SK-N-SH (cell line): Measurements from ENCODE around the gene NISCH. TPM values are rescaled to one million over a fixed set of nuclear protein-coding genes. Genes with fewer than 3 reads are reported as not detected.

Experiments
- CTCF ChIA-PET: fragments of 300-600, 350-600 bp; formaldehyde crosslinking; extraction: SDS; loops from one replicate; lab custom pipeline; 2021; lab: Yijun Ruan, JAX
- POLR2A ChIA-PET: fragments of 350-600 bp; sonication (Branson Sonifier 250); formaldehyde crosslinking; extraction: SDS; loops from one replicate; lab custom pipeline; 2020; ENCODE audit warnings: antibody characterized with exemption, inconsistent platforms; lab: Yijun Ruan, JAX
- DNase-seq: peaks from one replicate; pipeline ENCODE4 v3.0.0; 2012
- H2AFZ ChIP-seq: fragments of 200-600 bp; sonication (generic); 2 replicates; pipeline ENCODE4 v1.8.1; 2016; ENCODE audit warnings: antibody characterized with exemption, mild to moderate bottlenecking, low read depth
- H3F3A ChIP-seq: fragments of 200-600 bp; sonication (generic); replicated peaks from 2 replicates; pipeline ENCODE3; 2016; ENCODE audit warnings: antibody characterized with exemption, mild to moderate bottlenecking; ENCODE audit not compliant: insufficient read depth
- H3K27ac ChIP-seq, 2 experiments: fragments of 200-500 bp in 1 of 2; fragments of 200-600 bp in 1 of 2; sonication (Bioruptor generic) in 1 of 2; sonication (generic), shearing (Covaris generic) in 1 of 2; 2 replicates each; pipeline versions ENCODE4 v1.5.1 to v1.6.1; 2014 to 2016; ENCODE audit warnings: low read depth in 2 of 2, inconsistent platforms in 1 of 2, low read length in 1 of 2, mild to moderate bottlenecking in 1 of 2, mixed read lengths in 1 of 2
- H3K27me3 ChIP-seq: fragments of 200-600 bp; sonication (generic), shearing (Covaris generic); 2 replicates; pipeline ENCODE4 v1.6.1; 2016; ENCODE audit warnings: mixed run types; ENCODE audit not compliant: insufficient read depth
- H3K36me3 ChIP-seq, 2 experiments: fragments of 200-500 bp in 1 of 2; fragments of 200-600 bp in 1 of 2; sonication (Bioruptor generic) in 1 of 2; sonication (generic) in 1 of 2; replicated peaks in 1 of 2; 2 replicates each; pipeline versions ENCODE3 to v1.5.1; 2014 to 2016; ENCODE audit warnings: low read length in 1 of 2, mild to moderate bottlenecking in 1 of 2; ENCODE audit not compliant: insufficient read depth in 2 of 2, control insufficient read depth in 1 of 2
- H3K4me1 ChIP-seq, 2 experiments: fragments of 200-500 bp in 1 of 2; fragments of 200-600 bp in 1 of 2; sonication (Bioruptor generic) in 1 of 2; sonication (generic), shearing (Covaris generic) in 1 of 2; 2 replicates each; pipeline versions ENCODE4 v1.5.1 to v1.6.1; 2014 to 2016; ENCODE audit warnings: low read depth in 1 of 2, low read length in 1 of 2, mixed run types in 1 of 2; ENCODE audit not compliant: insufficient read depth in 2 of 2, control insufficient read depth in 1 of 2
- H3K4me2 ChIP-seq: fragments of 200-600 bp; sonication (generic), shearing (Covaris generic); 2 replicates; pipeline ENCODE4 v1.6.1; 2017; ENCODE audit warnings: mixed run types
- H3K4me3 ChIP-seq, 2 experiments: fragments of 200-500 bp in 1 of 2; fragments of 200-600 bp in 1 of 2; sonication (Bioruptor generic) in 1 of 2; sonication (generic), shearing (Covaris generic) in 1 of 2; 2 replicates each; pipeline versions ENCODE4 v1.5.1 to v1.8.1; 2014 to 2016; ENCODE audit warnings: low read depth in 2 of 2, inconsistent platforms in 1 of 2, low read length in 1 of 2, mild to moderate bottlenecking in 1 of 2, mixed read lengths in 1 of 2, moderate library complexity in 1 of 2
- H3K79me2 ChIP-seq: fragments of 200-600 bp; sonication (generic); 2 replicates; pipeline ENCODE4 v1.8.1; 2017; ENCODE audit warnings: mild to moderate bottlenecking; ENCODE audit not compliant: insufficient read depth
- H3K9ac ChIP-seq: fragments of 200-600 bp; sonication (generic); 2 replicates; pipeline ENCODE4 v1.6.1; 2017; ENCODE audit warnings: mixed run types
- H3K9me2 ChIP-seq: fragments of 200-600 bp; sonication (generic); 2 replicates; pipeline ENCODE4 v1.6.1; 2017; ENCODE audit warnings: mixed run types
- H3K9me3 ChIP-seq: fragments of 200-600 bp; sonication (generic); 2 replicates; pipeline ENCODE4 v1.6.1; 2017; ENCODE audit warnings: mixed run types, mild to moderate bottlenecking, moderate library complexity
- H4K20me1 ChIP-seq: fragments of 200-600 bp; sonication (generic); 2 replicates; pipeline ENCODE4 v1.6.1; 2017; ENCODE audit warnings: mild to moderate bottlenecking, mixed run types; ENCODE audit not compliant: insufficient read depth
- CHD2 ChIP-seq: fragments of 150-350 bp; IDR thresholded peaks from 2 replicates; pipeline ENCODE4 v1.6.1; 2018; ENCODE audit warnings: low read length; ENCODE audit not compliant: partially characterized antibody
- ELF1 ChIP-seq: IDR thresholded peaks from 2 replicates; pipeline ENCODE4 v1.4.0; 2012
- EP300 ChIP-seq, 2 experiments: IDR thresholded peaks; 2 replicates each; pipeline versions ENCODE4 v1.4.0 to v1.6.1; 2012; ENCODE audit warnings: borderline replicate concordance in 1 of 2, low read depth in 1 of 2, low read length in 1 of 2
- FOSL2 ChIP-seq: IDR thresholded peaks from 2 replicates; pipeline ENCODE4 v1.4.0; 2012; ENCODE audit warnings: low read depth, mild to moderate bottlenecking, moderate library complexity, borderline replicate concordance
- GABPA ChIP-seq: IDR thresholded peaks from 2 replicates; pipeline ENCODE4 v1.4.0; 2012; ENCODE audit warnings: low read depth, mild to moderate bottlenecking
- JUND ChIP-seq: IDR thresholded peaks from 2 replicates; pipeline ENCODE4 v1.4.0; 2012
- MEF2A ChIP-seq: IDR thresholded peaks from 2 replicates; pipeline ENCODE4 v1.4.0; 2012; ENCODE audit warnings: low read depth, borderline replicate concordance
- NFIC ChIP-seq: IDR thresholded peaks from 2 replicates; pipeline ENCODE4 v1.4.0; 2012; ENCODE audit warnings: borderline replicate concordance
- PBX3 ChIP-seq: IDR thresholded peaks from 2 replicates; pipeline ENCODE4; 2012
- RCOR1 ChIP-seq: fragments of 150-350 bp; IDR thresholded peaks from 2 replicates; pipeline ENCODE4 v1.6.1; 2017; ENCODE audit warnings: antibody characterized with exemption, low read length
- RXRA ChIP-seq: IDR thresholded peaks from 2 replicates; pipeline ENCODE4 v1.4.0; 2012; ENCODE audit warnings: low read depth, mild to moderate bottlenecking, borderline replicate concordance
- SMC3 ChIP-seq: IDR thresholded peaks from 2 replicates; pipeline ENCODE4 v1.6.1; 2012; ENCODE audit warnings: low read depth, low read length, improper control_type of control experiment
- TAF1 ChIP-seq: IDR thresholded peaks from 2 replicates; pipeline ENCODE4 v1.6.1; 2012; ENCODE audit warnings: low read depth, mild to moderate bottlenecking, low read length, moderate library complexity, borderline replicate concordance
- USF2 ChIP-seq: fragments of 150-350 bp; IDR thresholded peaks from 2 replicates; pipeline ENCODE4 v1.6.1; 2017; ENCODE audit warnings: antibody characterized with exemption, low read length, low read depth, borderline replicate concordance
- WGBS: methylation state at CpG from one replicate; pipeline ENCODE4 v1.1.6; 2017; ENCODE audit warnings: low lambda C conversion rate; 5-methylcytosine and 5-hydroxymethylcytosine counted together
- polyA plus RNA-seq, 3 experiments: library from polyadenylated mRNA; depleted of rRNA; stranded (reverse); fragments of >200 nt; gene quantifications; 2 replicates each; pipeline ENCODE4 v1.2.3, GENCODE V29; 2012
- TF ChIP-seq, protein P1 (sequence below): IDR thresholded peaks from 2 replicates; pipeline ENCODE4 v1.4.0; 2012; ENCODE audit warnings: low read depth, borderline replicate concordance
- TF ChIP-seq, protein P2 (sequence below): fragments of 200-600 bp; sonication (generic); IDR thresholded peaks from 2 replicates; pipeline ENCODE4 v1.6.1; 2017; ENCODE audit warnings: antibody characterized with exemption, mild to moderate bottlenecking, moderate library complexity

NISCH gene
- polyA plus RNA-seq, 1 of the 3 experiments (the other 2 are of a cell fraction), result 77.5 TPM

DNA sequence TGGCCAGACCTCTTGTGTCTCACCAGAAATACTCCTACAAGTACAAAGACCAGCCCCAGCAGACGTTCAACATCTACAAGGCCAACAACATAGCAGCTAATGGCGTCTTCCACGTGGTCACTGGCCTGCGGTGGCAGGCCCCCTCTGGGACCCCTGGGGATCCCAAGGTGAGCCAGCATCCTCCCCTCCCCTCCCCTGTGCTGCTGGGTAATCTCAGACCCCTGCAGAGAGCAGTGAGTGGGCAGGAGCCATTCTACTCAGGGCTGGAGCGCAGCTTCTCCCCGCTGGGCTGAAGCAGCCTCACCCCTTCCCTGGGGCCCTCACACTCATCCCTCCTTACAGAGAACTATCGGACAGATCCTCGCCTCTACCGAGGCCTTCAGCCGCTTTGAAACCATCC lies 49.6 kb downstream of the NISCH start:
- ChIA-PET POLR2A (no interaction called here), CTCF (interaction anchor here (1.4 kb wide), 1 partner anchor 10 kb away, joined by 4 read pairs; no protein-coding TSS in a partner anchor)

GRCh38 chr3:52506266-52506966 lies 51.0 kb downstream of the NISCH start:
- ChIA-PET CTCF (interaction anchor here (0.7 to 1.0 kb wide), 2 partner anchors 20 to 532 kb away, joined by 3 to 4 read pairs; partner anchors contain the start of gene ABHD14B), POLR2A (no interaction called here)

More for the DNA sequence above, 49.6 kb downstream of the NISCH start:
- H3K4me2 ChIP-seq, result no peak overlapping the region
- H3K9me2 ChIP-seq, result no peaks in the 10 kb centered on the region
- H3K4me1 ChIP-seq, result peaks cover 0 to 8% of the 10 kb centered on the region in 2 experiments; a peak in 1 of 4 replicates
- H3K27ac ChIP-seq, result no peak overlapping the region
- no peak for TF ChIP-seq USF2
- no peak for TF ChIP-seq RXRA
- no peak for TF ChIP-seq GABPA
- no peak for TF ChIP-seq EP300 (IDR thresholded peaks at IDR 0.05; ENCODE audit: borderline replicate concordance in 1 of 2, low read depth in 1 of 2, low read length in 1 of 2)
- TF ChIP-seq NFIC, result no peak
- TF ChIP-seq SMC3, result no peak
- TF ChIP-seq CHD2, result no peak
- no peak for TF ChIP-seq FOSL2
- TF ChIP-seq, all 33 proteins: peak for 0
- Histone ChIP-seq H4K20me1 (no peaks in the 10 kb centered on the region), H2AFZ (no peak overlapping the region), H3K27me3 (no peaks in the 10 kb centered on the region), H3K9ac (no peak overlapping the region), H3K79me2 (no peaks in the 10 kb centered on the region), H3F3A (no peaks in the 10 kb centered on the region), H3K4me3 (no peak overlapping the region), H3K36me3 (no peaks in the 10 kb centered on the region), H3K9me3 (no peaks in the 10 kb centered on the region)
- 72% methylated on average over 10 of the region's 10 CpGs for WGBS
- no peak for DNase-seq

More at GRCh38 chr3:52506266-52506966, 51.0 kb downstream of the NISCH start:
- Histone ChIP-seq H3K27ac (no peak overlapping the region), H3K4me2 (no peak overlapping the region), H3K36me3 (no peaks in the 10 kb centered on the region), H3F3A (no peaks in the 10 kb centered on the region), H3K9me3 (no peaks in the 10 kb centered on the region), H3K79me2 (no peaks in the 10 kb centered on the region), H3K27me3 (no peaks in the 10 kb centered on the region), H3K4me3 (no peak overlapping the region), H3K9ac (no peak overlapping the region), H3K4me1 (peaks cover 0 to 8% of the 10 kb centered on the region in 2 experiments; a peak in 1 of 4 replicates), H4K20me1 (no peaks in the 10 kb centered on the region), H3K9me2 (no peaks in the 10 kb centered on the region), H2AFZ (no peak overlapping the region)
- 76% methylated on average over 13 of the region's 27 CpGs for WGBS
- TF ChIP-seq, protein P1, sequence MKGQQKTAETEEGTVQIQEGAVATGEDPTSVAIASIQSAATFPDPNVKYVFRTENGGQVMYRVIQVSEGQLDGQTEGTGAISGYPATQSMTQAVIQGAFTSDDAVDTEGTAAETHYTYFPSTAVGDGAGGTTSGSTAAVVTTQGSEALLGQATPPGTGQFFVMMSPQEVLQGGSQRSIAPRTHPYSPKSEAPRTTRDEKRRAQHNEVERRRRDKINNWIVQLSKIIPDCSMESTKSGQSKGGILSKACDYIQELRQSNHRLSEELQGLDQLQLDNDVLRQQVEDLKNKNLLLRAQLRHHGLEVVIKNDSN, result no peak
- no peak for TF ChIP-seq PBX3
- TF ChIP-seq NFIC, result no peak
- TF ChIP-seq MEF2A, result no peak
- TF ChIP-seq ELF1, result no peak
- TF ChIP-seq FOSL2, result no peak
- TF ChIP-seq RCOR1, result no peak
- TF ChIP-seq JUND, result no peak
- TF ChIP-seq, protein P2, sequence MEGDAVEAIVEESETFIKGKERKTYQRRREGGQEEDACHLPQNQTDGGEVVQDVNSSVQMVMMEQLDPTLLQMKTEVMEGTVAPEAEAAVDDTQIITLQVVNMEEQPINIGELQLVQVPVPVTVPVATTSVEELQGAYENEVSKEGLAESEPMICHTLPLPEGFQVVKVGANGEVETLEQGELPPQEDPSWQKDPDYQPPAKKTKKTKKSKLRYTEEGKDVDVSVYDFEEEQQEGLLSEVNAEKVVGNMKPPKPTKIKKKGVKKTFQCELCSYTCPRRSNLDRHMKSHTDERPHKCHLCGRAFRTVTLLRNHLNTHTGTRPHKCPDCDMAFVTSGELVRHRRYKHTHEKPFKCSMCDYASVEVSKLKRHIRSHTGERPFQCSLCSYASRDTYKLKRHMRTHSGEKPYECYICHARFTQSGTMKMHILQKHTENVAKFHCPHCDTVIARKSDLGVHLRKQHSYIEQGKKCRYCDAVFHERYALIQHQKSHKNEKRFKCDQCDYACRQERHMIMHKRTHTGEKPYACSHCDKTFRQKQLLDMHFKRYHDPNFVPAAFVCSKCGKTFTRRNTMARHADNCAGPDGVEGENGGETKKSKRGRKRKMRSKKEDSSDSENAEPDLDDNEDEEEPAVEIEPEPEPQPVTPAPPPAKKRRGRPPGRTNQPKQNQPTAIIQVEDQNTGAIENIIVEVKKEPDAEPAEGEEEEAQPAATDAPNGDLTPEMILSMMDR, result no peak
- TF ChIP-seq TAF1, result no peak
- TF ChIP-seq RXRA, result no peak
- no peak for DNase-seq
